HEK293 (cell line): ENCODE results near the gene TMEM62.

Experiments
- CTCF ChIA-PET: fragments of 350-600 bp; formaldehyde crosslinking; extraction: SDS; loops from one replicate; lab custom pipeline; 2021; ENCODE audit warnings: antibody characterized with exemption; lab: Yijun Ruan, JAX
- POLR2A ChIA-PET: fragments of 300-600 bp; formaldehyde crosslinking; extraction: SDS; loops from one replicate; lab custom pipeline; 2020; ENCODE audit warnings: antibody characterized with exemption, inconsistent platforms; lab: Yijun Ruan, JAX
- H3K27ac ChIP-seq: fragments of 200-500 bp; sonication (Bioruptor generic); 2 replicates; pipeline ENCODE4 v1.5.1; 2014; ENCODE audit warnings: low read depth, low read length, control low read depth, inconsistent platforms; ENCODE audit errors: extremely low read depth
- H3K36me3 ChIP-seq, 2 experiments: fragments of 200-500 bp in 1 of 2; sonication (Bioruptor generic) in 1 of 2; 1 replicate in 1 of 2; 2 replicates in 1 of 2; pipeline ENCODE4 v1.5.1; 2014 to 2017; ENCODE audit warnings: inconsistent platforms in 2 of 2, low read length in 2 of 2; ENCODE audit not compliant: control insufficient read depth in 2 of 2, insufficient read depth in 1 of 2
- H3K4me1 ChIP-seq: fragments of 200-500 bp; sonication (Bioruptor generic); 2 replicates; pipeline ENCODE4 v1.5.1; 2014; ENCODE audit warnings: mild to moderate bottlenecking, low read length, inconsistent platforms; ENCODE audit not compliant: control insufficient read depth, insufficient read depth
- H3K4me3 ChIP-seq: 2 replicates; pipeline ENCODE4 v1.5.1; 2011; ENCODE audit warnings: low read depth, mild to moderate bottlenecking, control low read depth, low read length, moderate library complexity
- H3K9me3 ChIP-seq: fragments of 200-500 bp; sonication (Bioruptor generic); 2 replicates; pipeline ENCODE4 v1.5.1; 2014; ENCODE audit warnings: low read depth, low read length, inconsistent platforms; ENCODE audit not compliant: control insufficient read depth, insufficient read depth
- SALL2 ChIP-seq: fragments of 450-650 bp; formaldehyde crosslinking; IDR thresholded peaks from 2 replicates; pipeline ENCODE4 v1.5.0; 2017; ENCODE audit warnings: missing biosample characterization, mild to moderate bottlenecking, missing genetic modification characterization, borderline replicate concordance
- YY2 ChIP-seq: fragments of 450-650 bp; formaldehyde crosslinking; IDR thresholded peaks from 2 replicates; pipeline ENCODE4 v1.5.1; 2016; ENCODE audit warnings: missing biosample characterization, missing genetic modification characterization
- ZBTB6 ChIP-seq: fragments of 450-650 bp; formaldehyde crosslinking; IDR thresholded peaks from 2 replicates; pipeline ENCODE4 v1.5.1; 2017; ENCODE audit warnings: missing biosample characterization, missing genetic modification characterization
- ZNF10 ChIP-seq: fragments of 450-650 bp; formaldehyde crosslinking; IDR thresholded peaks from 2 replicates; pipeline ENCODE4 v1.5.1; 2017; ENCODE audit warnings: missing biosample characterization, missing genetic modification characterization
- ZNF112 ChIP-seq: fragments of 450-650 bp; formaldehyde crosslinking; IDR thresholded peaks from 2 replicates; pipeline ENCODE4 v1.5.0; 2017; ENCODE audit warnings: missing biosample characterization, missing genetic modification characterization
- ZNF148 ChIP-seq: fragments of 450-650 bp; formaldehyde crosslinking; IDR thresholded peaks from 2 replicates; pipeline ENCODE4 v1.5.0; 2017; ENCODE audit warnings: missing biosample characterization, missing genetic modification characterization, borderline replicate concordance
- ZNF169 ChIP-seq: fragments of 450-650 bp; formaldehyde crosslinking; IDR thresholded peaks from 2 replicates; pipeline ENCODE4 v1.5.1; 2016; ENCODE audit warnings: missing biosample characterization, missing genetic modification characterization
- ZNF184 ChIP-seq: fragments of 450-650 bp; IDR thresholded peaks from 2 replicates; pipeline ENCODE4 v1.5.1; 2018; ENCODE audit warnings: missing biosample characterization, mild to moderate bottlenecking, missing genetic modification characterization
- ZNF2 ChIP-seq: fragments of 450-650 bp; formaldehyde crosslinking; IDR thresholded peaks from 2 replicates; pipeline ENCODE4 v1.5.1; 2016; ENCODE audit warnings: missing biosample characterization, missing genetic modification characterization
- ZNF280D ChIP-seq: fragments of 450-650 bp; formaldehyde crosslinking; IDR thresholded peaks from 2 replicates; pipeline ENCODE4 v1.5.1; 2016; ENCODE audit warnings: missing biosample characterization, missing genetic modification characterization
- ZNF48 ChIP-seq: fragments of 450-650 bp; formaldehyde crosslinking; IDR thresholded peaks from 2 replicates; pipeline ENCODE4 v1.5.1; 2016; ENCODE audit warnings: missing biosample characterization, missing genetic modification characterization
- ZNF561 ChIP-seq: fragments of 450-650 bp; IDR thresholded peaks from 2 replicates; pipeline ENCODE4 v1.5.1; 2018; ENCODE audit warnings: missing biosample characterization, missing genetic modification characterization, borderline replicate concordance
- ZNF596 ChIP-seq: fragments of 450-650 bp; IDR thresholded peaks from 2 replicates; pipeline ENCODE4 v1.5.0; 2018; ENCODE audit warnings: missing biosample characterization, mild to moderate bottlenecking, missing genetic modification characterization, moderate library complexity
- ZNF626 ChIP-seq: fragments of 450-650 bp; sonication (Bioruptor Pico); formaldehyde crosslinking; IDR thresholded peaks from 2 replicates; pipeline ENCODE4 v1.5.1; 2018; ENCODE audit warnings: missing biosample characterization, missing genetic modification characterization, inconsistent platforms
- ZNF701 ChIP-seq: fragments of 450-650 bp; formaldehyde crosslinking; IDR thresholded peaks from 2 replicates; pipeline ENCODE4 v1.5.1; 2016; ENCODE audit warnings: missing biosample characterization, missing genetic modification characterization
- ZNF785 ChIP-seq: fragments of 450-650 bp; formaldehyde crosslinking; IDR thresholded peaks from 2 replicates; pipeline ENCODE4 v1.5.1; 2016; ENCODE audit warnings: missing biosample characterization, missing genetic modification characterization
- ZNF792 ChIP-seq: fragments of 450-650 bp; formaldehyde crosslinking; IDR thresholded peaks from 2 replicates; pipeline ENCODE4 v1.5.1; 2016; ENCODE audit warnings: missing biosample characterization, missing genetic modification characterization
- TF ChIP-seq, protein P1 (sequence below): fragments of 450-650 bp; formaldehyde crosslinking; optimal IDR thresholded peaks from 2 replicates; pipeline ENCODE3; 2016; ENCODE audit warnings: missing biosample characterization, mild to moderate bottlenecking, missing genetic modification characterization
- TF ChIP-seq, protein P2 (sequence below): fragments of 450-650 bp; formaldehyde crosslinking; IDR thresholded peaks from 2 replicates; pipeline ENCODE4 v1.5.1; 2016; ENCODE audit warnings: missing biosample characterization, missing genetic modification characterization

Gene TMEM62

GRCh38 chr15:43183270-43183669 is 49.9 kb downstream of the TMEM62 start (continued):
- TF ChIP-seq ZNF561 (tag by site-specific recombination) (no peak), ZNF112 (tag by site-specific recombination) (no peak)
- TF ChIP-seq, protein P1, sequence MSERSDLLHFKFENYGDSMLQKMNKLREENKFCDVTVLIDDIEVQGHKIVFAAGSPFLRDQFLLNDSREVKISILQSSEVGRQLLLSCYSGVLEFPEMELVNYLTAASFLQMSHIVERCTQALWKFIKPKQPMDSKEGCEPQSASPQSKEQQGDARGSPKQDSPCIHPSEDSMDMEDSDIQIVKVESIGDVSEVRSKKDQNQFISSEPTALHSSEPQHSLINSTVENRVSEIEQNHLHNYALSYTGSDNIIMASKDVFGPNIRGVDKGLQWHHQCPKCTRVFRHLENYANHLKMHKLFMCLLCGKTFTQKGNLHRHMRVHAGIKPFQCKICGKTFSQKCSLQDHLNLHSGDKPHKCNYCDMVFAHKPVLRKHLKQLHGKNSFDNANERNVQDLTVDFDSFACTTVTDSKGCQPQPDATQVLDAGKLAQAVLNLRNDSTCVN (tag by site-specific recombination): no peak

GRCh38 chr15:43184407-43185124 is 51.2 kb downstream of the TMEM62 start:
- Histone ChIP-seq H3K36me3 (peaks cover 7 to 32% of the 10 kb centered on the region in 2 experiments; a peak in 2 of 3 replicates), H3K4me3 (no peak overlapping the region), H3K9me3 (no peaks in the 10 kb centered on the region), H3K27ac (no peak overlapping the region), H3K4me1 (peaks cover 3% of the 10 kb centered on the region; the same call in 1 of the 2 replicates)
- CTCF ChIA-PET: interaction anchor here (0.6 to 1.4 kb wide), 3 partner anchors 41 to 131 kb away, joined by 4 to 9 read pairs (median 4); no protein-coding TSS in a partner anchor
- no peak for TF ChIP-seq YY2 (tag by site-specific recombination)
- TF ChIP-seq ZNF184 (tag by site-specific recombination): no peak
- TF ChIP-seq ZNF10: no peak
- TF ChIP-seq ZNF792 (tag by site-specific recombination): no peak
- no peak for TF ChIP-seq ZNF169 (tag by site-specific recombination)
- TF ChIP-seq ZNF626 (tag by site-specific recombination): no peak
- TF ChIP-seq ZNF785: no peak
- TF ChIP-seq ZNF701 (tag by site-specific recombination): no peak
- no peak for TF ChIP-seq ZNF148 (tag by site-specific recombination)
- no peak for TF ChIP-seq ZNF2 (tag by site-specific recombination)
- no peak for TF ChIP-seq ZBTB6 (tag by site-specific recombination)
- TF ChIP-seq, protein P2, sequence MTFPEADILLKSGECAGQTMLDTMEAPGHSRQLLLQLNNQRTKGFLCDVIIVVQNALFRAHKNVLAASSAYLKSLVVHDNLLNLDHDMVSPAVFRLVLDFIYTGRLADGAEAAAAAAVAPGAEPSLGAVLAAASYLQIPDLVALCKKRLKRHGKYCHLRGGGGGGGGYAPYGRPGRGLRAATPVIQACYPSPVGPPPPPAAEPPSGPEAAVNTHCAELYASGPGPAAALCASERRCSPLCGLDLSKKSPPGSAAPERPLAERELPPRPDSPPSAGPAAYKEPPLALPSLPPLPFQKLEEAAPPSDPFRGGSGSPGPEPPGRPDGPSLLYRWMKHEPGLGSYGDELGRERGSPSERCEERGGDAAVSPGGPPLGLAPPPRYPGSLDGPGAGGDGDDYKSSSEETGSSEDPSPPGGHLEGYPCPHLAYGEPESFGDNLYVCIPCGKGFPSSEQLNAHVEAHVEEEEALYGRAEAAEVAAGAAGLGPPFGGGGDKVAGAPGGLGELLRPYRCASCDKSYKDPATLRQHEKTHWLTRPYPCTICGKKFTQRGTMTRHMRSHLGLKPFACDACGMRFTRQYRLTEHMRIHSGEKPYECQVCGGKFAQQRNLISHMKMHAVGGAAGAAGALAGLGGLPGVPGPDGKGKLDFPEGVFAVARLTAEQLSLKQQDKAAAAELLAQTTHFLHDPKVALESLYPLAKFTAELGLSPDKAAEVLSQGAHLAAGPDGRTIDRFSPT (tag by site-specific recombination): no peak
- TF ChIP-seq ZNF280D (tag by site-specific recombination): no peak
- TF ChIP-seq SALL2: no peak
- TF ChIP-seq ZNF48 (tag by site-specific recombination): no peak
- no peak for TF ChIP-seq ZNF596 (tag by site-specific recombination)
- POLR2A ChIA-PET: interaction anchor here (0.6 kb wide), 1 partner anchor 85 kb away, joined by 3 read pairs; no protein-coding TSS in a partner anchor
